KMS-11 (cell line): Measurements from ENCODE around the gene PRSS33.

Experiments used
- H2AFZ ChIP-seq: fragments of 200-600 bp; sonication (generic); 2 replicates; pipeline ENCODE4 v1.6.1; 2016; ENCODE audit warnings: antibody characterized with exemption, mixed run types, low read depth
- H3K27ac ChIP-seq: fragments of 200-600 bp; sonication (generic); 2 replicates; pipeline ENCODE4 v1.6.1; 2016; ENCODE audit warnings: mild to moderate bottlenecking, mixed run types
- H3K27me3 ChIP-seq: fragments of 200-600 bp; sonication (generic); 2 replicates; pipeline ENCODE4 v1.6.1; 2017; ENCODE audit warnings: mild to moderate bottlenecking, low read depth, mixed run types, moderate library complexity; ENCODE audit not compliant: insufficient read depth
- H3K36me3 ChIP-seq: fragments of 200-600 bp; sonication (generic); 2 replicates; pipeline ENCODE4 v1.6.1; 2017; ENCODE audit warnings: mild to moderate bottlenecking, mixed run types; ENCODE audit not compliant: insufficient read depth
- H3K4me1 ChIP-seq: fragments of 200-600 bp; sonication (generic); 2 replicates; pipeline ENCODE4 v1.6.1; 2016; ENCODE audit warnings: mild to moderate bottlenecking, low read depth, mixed run types; ENCODE audit not compliant: poor library complexity, severe bottlenecking
- H3K4me2 ChIP-seq: fragments of 200-600 bp; sonication (generic); 2 replicates; pipeline ENCODE4 v1.7.0; 2016; ENCODE audit warnings: mild to moderate bottlenecking, mixed run types
- H3K4me3 ChIP-seq: fragments of 200-600 bp; sonication (generic); IDR thresholded peaks from 2 replicates; pipeline ENCODE4 v1.6.1; 2017; ENCODE audit warnings: low read depth, low read length, mixed read lengths; ENCODE audit not compliant: insufficient read depth
- H3K79me2 ChIP-seq: fragments of 200-600 bp; sonication (generic); 2 replicates; pipeline ENCODE4 v1.6.1; 2016; ENCODE audit warnings: low read depth, mixed run types; ENCODE audit not compliant: insufficient read depth
- H3K9ac ChIP-seq: fragments of 200-600 bp; sonication (generic); 2 replicates; pipeline ENCODE4 v1.6.1; 2016; ENCODE audit warnings: mild to moderate bottlenecking, mixed run types
- H4K20me1 ChIP-seq: fragments of 200-600 bp; sonication (generic); 2 replicates; pipeline ENCODE4 v1.6.1; 2016; ENCODE audit warnings: mild to moderate bottlenecking, mixed run types; ENCODE audit not compliant: insufficient read depth
- TF ChIP-seq, protein P1 (sequence below): fragments of 200-600 bp; sonication (generic); conservative IDR thresholded peaks from 2 replicates; pipeline ENCODE4 v1.6.1; 2017; ENCODE audit warnings: low read depth, mild to moderate bottlenecking, antibody characterized with exemption, low read length, moderate library complexity, mixed read lengths

Gene PRSS33

DNA sequence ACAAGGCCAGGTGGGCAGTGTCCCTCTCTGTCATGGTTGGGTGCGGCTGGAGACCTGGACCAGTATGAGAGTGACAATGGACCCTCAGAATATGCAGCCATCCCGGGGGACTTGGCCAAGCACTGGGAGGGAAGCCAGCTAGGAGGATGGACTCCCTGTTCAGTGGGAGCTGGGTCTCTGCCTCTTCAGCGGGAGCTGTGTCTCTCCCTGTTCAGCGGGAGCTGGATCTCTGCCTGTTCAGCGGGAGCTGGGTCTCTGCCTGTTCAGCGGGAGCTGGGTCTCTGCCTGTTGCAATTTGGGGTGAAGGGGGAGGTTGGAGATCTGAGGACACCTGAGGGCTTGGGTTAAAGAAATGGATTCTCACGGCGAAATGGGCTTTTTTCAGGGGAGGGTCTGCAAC, 3.8 kb upstream of the PRSS33 start:
- H3K9ac ChIP-seq, result no peak overlapping the region
- H3K36me3 ChIP-seq, result no peaks in the 10 kb centered on the region
- H2AFZ ChIP-seq, result no peak overlapping the region
- H4K20me1 ChIP-seq, result no peaks in the 10 kb centered on the region; the same call in 1 of the 2 replicates
- H3K4me3 ChIP-seq, result no peak overlapping the region
- H3K27me3 ChIP-seq, result peaks cover 90% of the 10 kb centered on the region
- TF ChIP-seq, protein P1, sequence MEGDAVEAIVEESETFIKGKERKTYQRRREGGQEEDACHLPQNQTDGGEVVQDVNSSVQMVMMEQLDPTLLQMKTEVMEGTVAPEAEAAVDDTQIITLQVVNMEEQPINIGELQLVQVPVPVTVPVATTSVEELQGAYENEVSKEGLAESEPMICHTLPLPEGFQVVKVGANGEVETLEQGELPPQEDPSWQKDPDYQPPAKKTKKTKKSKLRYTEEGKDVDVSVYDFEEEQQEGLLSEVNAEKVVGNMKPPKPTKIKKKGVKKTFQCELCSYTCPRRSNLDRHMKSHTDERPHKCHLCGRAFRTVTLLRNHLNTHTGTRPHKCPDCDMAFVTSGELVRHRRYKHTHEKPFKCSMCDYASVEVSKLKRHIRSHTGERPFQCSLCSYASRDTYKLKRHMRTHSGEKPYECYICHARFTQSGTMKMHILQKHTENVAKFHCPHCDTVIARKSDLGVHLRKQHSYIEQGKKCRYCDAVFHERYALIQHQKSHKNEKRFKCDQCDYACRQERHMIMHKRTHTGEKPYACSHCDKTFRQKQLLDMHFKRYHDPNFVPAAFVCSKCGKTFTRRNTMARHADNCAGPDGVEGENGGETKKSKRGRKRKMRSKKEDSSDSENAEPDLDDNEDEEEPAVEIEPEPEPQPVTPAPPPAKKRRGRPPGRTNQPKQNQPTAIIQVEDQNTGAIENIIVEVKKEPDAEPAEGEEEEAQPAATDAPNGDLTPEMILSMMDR, result no peak
- no peaks in the 10 kb centered on the region for H3K4me1 ChIP-seq
- no peak overlapping the region for H3K27ac ChIP-seq
- no peak overlapping the region for H3K4me2 ChIP-seq
- no peaks in the 10 kb centered on the region for H3K79me2 ChIP-seq

DNA sequence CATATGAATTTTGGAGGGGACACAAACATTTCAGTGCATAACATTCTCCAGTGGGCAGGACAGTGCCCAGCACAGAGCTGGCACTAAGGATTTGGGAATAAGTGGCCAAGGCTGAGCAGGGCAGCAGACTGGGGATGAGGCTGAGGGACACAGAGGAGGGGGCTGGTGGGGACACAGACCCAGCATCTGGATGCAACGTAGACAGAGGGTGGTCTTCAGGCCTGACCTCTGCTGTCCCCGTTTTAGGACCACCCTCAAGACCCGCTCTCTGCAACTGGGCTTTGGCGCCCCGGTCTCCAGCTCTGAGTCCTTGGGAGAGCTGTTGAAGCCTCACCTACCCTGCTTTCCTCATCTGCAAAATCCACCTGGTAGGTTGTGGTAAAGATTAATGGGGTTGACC, 3.3 kb upstream of the PRSS33 start:
- H3K9ac ChIP-seq, result no peak overlapping the region
- no peaks in the 10 kb centered on the region for H3K79me2 ChIP-seq
- H3K27ac ChIP-seq, result no peak overlapping the region
- H3K4me3 ChIP-seq, result no peak overlapping the region
- peaks cover 88% of the 10 kb centered on the region for H3K27me3 ChIP-seq
- TF ChIP-seq, protein P1, result no peak
- H3K36me3 ChIP-seq, result no peaks in the 10 kb centered on the region
- no peaks in the 10 kb centered on the region for H4K20me1 ChIP-seq
- no peak overlapping the region for H2AFZ ChIP-seq
- no peak overlapping the region for H3K4me2 ChIP-seq
- no peaks in the 10 kb centered on the region for H3K4me1 ChIP-seq

DNA sequence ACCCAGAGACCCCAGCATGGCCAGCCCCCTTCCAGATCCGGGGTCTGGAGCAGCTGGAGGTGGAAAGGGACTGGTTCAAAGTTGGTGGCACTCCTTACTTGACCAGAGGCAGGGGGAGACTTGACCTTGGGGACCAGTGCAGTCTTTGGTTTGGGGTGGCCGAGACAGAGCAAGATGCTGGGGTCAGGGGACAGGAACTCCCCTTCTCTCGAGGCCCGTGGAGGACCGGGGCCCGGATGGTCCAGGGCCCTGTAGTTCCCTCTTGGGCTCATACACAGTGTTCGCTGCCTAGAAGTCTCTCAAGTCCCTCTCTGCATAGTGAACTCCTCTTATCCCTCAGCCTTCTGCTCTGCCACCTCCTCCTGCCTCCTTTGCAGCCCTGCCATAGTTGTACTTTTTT, 601 bp upstream of the PRSS33 start:
- H3K27me3 ChIP-seq, result peaks cover 68% of the 10 kb centered on the region
- no peak overlapping the region for H2AFZ ChIP-seq
- TF ChIP-seq, protein P1, result no peak
- no peaks in the 10 kb centered on the region for H3K36me3 ChIP-seq
- no peaks in the 10 kb centered on the region for H3K79me2 ChIP-seq
- no peak overlapping the region for H3K27ac ChIP-seq
- H3K9ac ChIP-seq, result no peak overlapping the region
- no peaks in the 10 kb centered on the region for H4K20me1 ChIP-seq
- H3K4me3 ChIP-seq, result no peak overlapping the region
- H3K4me2 ChIP-seq, result no peak overlapping the region
- no peaks in the 10 kb centered on the region for H3K4me1 ChIP-seq

DNA sequence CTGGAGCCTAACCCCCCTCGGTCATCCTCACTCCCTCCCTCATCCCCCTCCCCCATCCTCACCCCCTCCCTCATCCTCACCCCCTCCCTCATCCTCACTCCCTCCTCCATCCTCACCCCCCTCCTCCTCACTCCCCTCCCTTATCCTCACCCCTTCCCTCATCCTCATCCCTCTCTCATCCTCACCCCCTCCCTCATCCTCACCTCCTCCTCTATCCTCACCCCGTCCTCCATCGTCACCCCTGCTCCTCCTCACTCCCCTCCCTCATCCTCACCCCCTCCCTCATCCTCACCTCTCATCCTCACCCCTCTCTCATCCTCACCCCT, 571 bp downstream of the PRSS33 start:
- H3K4me1 ChIP-seq, result no peaks in the 10 kb centered on the region
- no peak overlapping the region for H3K4me2 ChIP-seq
- H2AFZ ChIP-seq, result no peak overlapping the region
- no peaks in the 10 kb centered on the region for H4K20me1 ChIP-seq
- H3K27me3 ChIP-seq, result peaks cover 56% of the 10 kb centered on the region
- TF ChIP-seq, protein P1, result no peak
- H3K27ac ChIP-seq, result no peak overlapping the region
- no peak overlapping the region for H3K4me3 ChIP-seq
- H3K9ac ChIP-seq, result no peak overlapping the region
- H3K36me3 ChIP-seq, result no peaks in the 10 kb centered on the region
- no peaks in the 10 kb centered on the region for H3K79me2 ChIP-seq
